Gastroesophageal sphincter (tissue), 4 donors: ENCODE results near the gene NHEJ1. TPM values are rescaled to one million over a fixed set of nuclear protein-coding genes. Genes with fewer than 3 reads are reported as not detected.

Source experiments
- ATAC-seq: fragments of 150-250 bp; one replicate; pipeline ENCODE4 v1.9.1; 2016; ENCODE audit warnings: mild to moderate bottlenecking, moderate library complexity
- H3K27ac ChIP-seq, 4 donors: fragments of 200-600 bp; sonication (generic) in 3 of 4; 1 replicate in 3 of 4; 2 replicates in 1 of 4; pipeline ENCODE4 v1.5.1; 2016 to 2019
- H3K27me3 ChIP-seq: fragments of 200-600 bp; sonication (generic); one replicate; pipeline ENCODE4 v1.5.1; 2019
- H3K36me3 ChIP-seq, 2 donors: fragments of 200-600 bp; sonication (generic); one replicate each; pipeline ENCODE4 v1.5.1; 2019; ENCODE audit warnings: control low read depth in 1 of 2
- H3K4me1 ChIP-seq, 3 donors: fragments of 200-600 bp; sonication (generic); 1 replicate in 2 of 3; 2 replicates in 1 of 3; pipeline ENCODE4 v1.5.1; 2016 to 2019; ENCODE audit warnings: control low read depth in 2 of 3
- H3K4me3 ChIP-seq, 2 donors: fragments of 200-600 bp; sonication (generic); one replicate each; pipeline ENCODE4 v1.5.1; 2019; ENCODE audit warnings: mild to moderate bottlenecking in 1 of 2, moderate library complexity in 1 of 2
- H3K9me3 ChIP-seq, 3 donors: fragments of 200-600 bp; sonication (generic); one replicate each; pipeline ENCODE4 v1.5.1; 2017 to 2019; ENCODE audit warnings: control low read depth in 2 of 3
- EP300 ChIP-seq: sonication (generic); formaldehyde crosslinking; IDR thresholded peaks from one replicate; pipeline ENCODE4 v1.6.1; 2017; ENCODE audit warnings: antibody characterized with exemption, mild to moderate bottlenecking
- POLR2A ChIP-seq, 2 donors: fragments of 450-650 bp; IDR thresholded peaks; one replicate each; pipeline ENCODE4 v1.6.1; 2017; ENCODE audit warnings: antibody characterized with exemption in 2 of 2, mild to moderate bottlenecking in 2 of 2, moderate library complexity in 1 of 2
- POLR2AphosphoS5 ChIP-seq: sonication (generic); formaldehyde crosslinking; IDR thresholded peaks from one replicate; pipeline ENCODE4 v1.6.1; 2017; ENCODE audit warnings: antibody characterized with exemption
- WGBS, 2 donors: methylation state at CpG; one replicate each; pipeline ENCODE4 v1.1.5; 2018; ENCODE audit warnings: low coverage in 1 of 2; 5-methylcytosine and 5-hydroxymethylcytosine counted together
- total RNA-seq, 4 donors: library from RNA; depleted of rRNA; stranded (reverse); fragments of >200 nt; gene quantifications; one replicate each; pipeline ENCODE4 v1.1.0, GENCODE V29; 2016
- TF ChIP-seq, protein P1 (sequence below), 4 experiments: fragments of 200-600 bp in 2 of 4; fragments of 450-650 bp in 2 of 4; sonication (generic) in 1 of 4; IDR thresholded peaks; one replicate each; pipeline ENCODE4 v1.5.1; 2017 to 2019; ENCODE audit warnings: antibody characterized with exemption in 4 of 4, mild to moderate bottlenecking in 2 of 4, moderate library complexity in 2 of 4

NHEJ1 gene
- total RNA-seq, 4 donors from 2014 or later, result 12.8 to 25.5 (median 17.4) TPM

DNA sequence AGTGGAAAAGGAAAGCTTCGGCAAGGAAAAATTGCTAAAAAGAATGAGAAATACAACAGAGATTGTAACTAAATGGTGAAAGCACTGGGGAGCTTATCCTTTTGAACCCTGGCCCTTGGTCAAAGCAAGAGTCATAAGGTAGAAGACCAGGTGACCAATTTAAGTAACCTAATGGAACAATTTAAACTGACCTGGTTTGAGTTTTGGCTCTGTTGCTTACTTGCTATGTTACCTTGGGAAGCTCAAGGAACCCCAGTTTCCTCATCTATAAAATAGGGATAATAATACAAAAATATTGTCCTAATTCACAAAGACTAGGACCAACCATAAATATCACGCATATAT is 48.6 kb downstream of the NHEJ1 start:
- Histone ChIP-seq H3K4me1 (no peaks in the 10 kb centered on the region), H3K27me3 (no peaks in the 10 kb centered on the region), H3K36me3 (no peaks in the 10 kb centered on the region), H3K4me3 (no peak overlapping the region), H3K27ac (no peak overlapping the region), H3K9me3 (no peaks in the 10 kb centered on the region)
- no peak for ATAC-seq
- TF ChIP-seq POLR2A (IDR thresholded peaks at IDR 0.05), result no peak
- TF ChIP-seq EP300, result no peak
- TF ChIP-seq, protein P1, sequence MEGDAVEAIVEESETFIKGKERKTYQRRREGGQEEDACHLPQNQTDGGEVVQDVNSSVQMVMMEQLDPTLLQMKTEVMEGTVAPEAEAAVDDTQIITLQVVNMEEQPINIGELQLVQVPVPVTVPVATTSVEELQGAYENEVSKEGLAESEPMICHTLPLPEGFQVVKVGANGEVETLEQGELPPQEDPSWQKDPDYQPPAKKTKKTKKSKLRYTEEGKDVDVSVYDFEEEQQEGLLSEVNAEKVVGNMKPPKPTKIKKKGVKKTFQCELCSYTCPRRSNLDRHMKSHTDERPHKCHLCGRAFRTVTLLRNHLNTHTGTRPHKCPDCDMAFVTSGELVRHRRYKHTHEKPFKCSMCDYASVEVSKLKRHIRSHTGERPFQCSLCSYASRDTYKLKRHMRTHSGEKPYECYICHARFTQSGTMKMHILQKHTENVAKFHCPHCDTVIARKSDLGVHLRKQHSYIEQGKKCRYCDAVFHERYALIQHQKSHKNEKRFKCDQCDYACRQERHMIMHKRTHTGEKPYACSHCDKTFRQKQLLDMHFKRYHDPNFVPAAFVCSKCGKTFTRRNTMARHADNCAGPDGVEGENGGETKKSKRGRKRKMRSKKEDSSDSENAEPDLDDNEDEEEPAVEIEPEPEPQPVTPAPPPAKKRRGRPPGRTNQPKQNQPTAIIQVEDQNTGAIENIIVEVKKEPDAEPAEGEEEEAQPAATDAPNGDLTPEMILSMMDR (IDR thresholded peaks at IDR 0.05), result no peak
- TF ChIP-seq POLR2AphosphoS5, result no peak
- 100% methylated on average over 2 of the region's 2 CpGs for WGBS, 2 donors

DNA sequence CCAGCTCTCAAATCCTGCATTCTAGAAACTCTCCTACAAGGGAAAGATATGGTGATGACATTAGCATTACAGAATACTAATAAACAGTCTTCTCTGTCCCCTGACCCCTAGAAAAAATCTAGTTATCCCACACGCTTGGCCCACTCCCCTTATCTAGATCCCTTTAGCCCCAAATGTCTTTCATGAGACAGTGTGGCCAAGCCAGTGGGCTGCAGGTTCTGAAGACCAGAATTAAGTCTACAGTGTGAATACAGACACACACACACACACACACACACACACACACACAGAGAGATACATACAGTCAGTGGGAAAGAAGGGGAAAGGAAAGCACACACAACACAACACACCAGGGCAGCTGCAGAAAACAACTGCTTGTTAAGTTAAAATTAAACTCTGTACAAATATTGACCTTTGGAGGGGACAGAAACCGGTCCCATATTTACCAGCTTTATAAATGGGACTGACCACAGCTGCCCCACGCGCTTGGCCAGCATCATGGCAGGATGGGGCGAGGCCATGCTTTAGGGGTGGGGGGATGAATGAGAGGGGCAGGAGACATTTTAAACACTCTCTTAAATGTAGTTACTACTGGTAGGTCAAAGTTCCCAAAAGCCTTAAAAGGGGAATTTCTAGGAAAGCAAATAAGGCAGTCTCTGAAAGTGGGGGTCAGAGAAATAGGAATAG is 49.1 kb downstream of the NHEJ1 start:
- WGBS, 2 donors, result 87 to 96% methylated on average over 4 of the region's 5 CpGs

DNA sequence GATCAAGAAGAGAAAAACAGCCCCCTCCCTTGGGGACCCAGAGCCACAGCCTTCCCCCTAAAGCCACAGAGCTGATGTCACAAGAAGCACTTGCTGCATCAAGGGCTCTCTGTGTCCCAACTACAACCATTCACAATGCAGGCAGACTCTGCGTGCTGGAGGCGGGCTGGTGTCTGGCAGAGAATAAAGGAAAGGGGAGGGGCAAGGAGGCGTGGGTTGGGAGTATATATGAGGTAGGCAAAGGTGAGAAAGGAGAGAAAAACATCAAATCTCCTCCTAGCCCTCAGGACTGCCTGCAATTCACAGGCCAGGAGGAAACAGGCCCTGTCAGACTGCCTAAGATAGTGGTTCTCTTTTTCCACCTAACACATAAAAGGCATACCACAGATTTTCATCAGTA is 51.1 kb downstream of the NHEJ1 start:
- Histone ChIP-seq H3K4me3 (no peak overlapping the region), H3K4me1 (no peaks in the 10 kb centered on the region), H3K9me3 (no peaks in the 10 kb centered on the region), H3K27ac (no peak overlapping the region), H3K36me3 (no peaks in the 10 kb centered on the region), H3K27me3 (no peaks in the 10 kb centered on the region)
- TF ChIP-seq POLR2A (IDR thresholded peaks at IDR 0.05), result no peak
- no peak for TF ChIP-seq POLR2AphosphoS5
- 71% methylated on average over 3 of the region's 3 CpGs; no CpG with 5 or more reads in 1 of the 2 donors for WGBS, 2 donors
- ATAC-seq, result no peak

More for the DNA sequence above, 49.1 kb downstream of the NHEJ1 start:
- Histone ChIP-seq H3K36me3 (no peaks in the 10 kb centered on the region), H3K27me3 (no peaks in the 10 kb centered on the region), H3K9me3 (no peaks in the 10 kb centered on the region), H3K27ac (no peak overlapping the region), H3K4me1 (no peaks in the 10 kb centered on the region), H3K4me3 (no peak overlapping the region)
- TF ChIP-seq EP300 (no peak), POLR2AphosphoS5 (no peak), POLR2A (IDR thresholded peaks at IDR 0.05) (no peak)
- TF ChIP-seq, protein P1 (IDR thresholded peaks at IDR 0.05), result no peak
- ATAC-seq, result no peak

DNA sequence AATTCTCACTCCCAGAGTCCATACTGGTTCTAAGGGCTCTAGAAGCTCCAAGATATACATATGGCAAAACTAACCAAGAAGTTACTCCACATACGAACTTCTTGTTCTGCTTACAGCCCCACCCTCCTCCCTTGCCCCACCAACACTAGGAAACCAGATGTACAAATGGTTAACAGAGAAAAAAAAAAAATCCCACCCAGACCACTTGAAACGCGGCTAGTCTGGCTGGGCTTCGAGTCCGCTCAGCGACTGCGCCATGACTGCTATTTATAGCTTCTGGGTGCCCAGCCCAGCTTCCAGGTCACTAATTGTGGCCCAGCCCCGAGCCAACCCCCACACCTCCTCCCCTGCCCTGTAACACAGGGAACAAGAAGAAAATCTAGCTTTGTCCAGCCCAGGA is 52.9 kb downstream of the NHEJ1 start:
- no peaks in the 10 kb centered on the region for H3K36me3 ChIP-seq
- H3K9me3 ChIP-seq, result no peaks in the 10 kb centered on the region
- no peaks in the 10 kb centered on the region for H3K27me3 ChIP-seq
- H3K4me1 ChIP-seq, result no peaks in the 10 kb centered on the region
- no peak overlapping the region for H3K4me3 ChIP-seq
- no peak for TF ChIP-seq POLR2A (IDR thresholded peaks at IDR 0.05)
- TF ChIP-seq EP300, result no peak
- TF ChIP-seq POLR2AphosphoS5, result no peak
- TF ChIP-seq, protein P1 (IDR thresholded peaks at IDR 0.05), result no peak
- WGBS, 2 donors, result 13 to 42% methylated on average over 3 to 6 of the region's 8 CpGs
- H3K27ac ChIP-seq, result no peak overlapping the region
- no peak for ATAC-seq

DNA sequence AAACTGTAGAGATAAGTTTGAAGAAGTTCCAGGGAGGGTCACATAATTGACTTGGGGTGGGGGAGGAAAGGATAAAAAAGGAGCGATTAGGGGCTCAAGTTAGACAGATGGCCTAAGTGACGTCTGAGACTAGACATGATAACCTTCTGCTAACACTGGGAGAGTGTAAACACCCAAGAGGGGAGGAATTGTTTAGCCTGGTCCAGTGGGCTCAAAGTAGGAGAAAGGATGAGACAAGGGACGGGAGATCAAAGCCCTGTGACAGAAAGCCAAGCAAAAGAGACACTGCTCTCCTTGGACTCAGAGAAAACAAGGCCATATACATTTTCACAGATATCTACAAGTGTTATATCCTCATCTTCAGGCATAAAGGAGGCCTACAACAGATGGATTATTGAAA is 54.4 kb downstream of the NHEJ1 start:
- no peak for ATAC-seq
- no peak for TF ChIP-seq POLR2AphosphoS5
- TF ChIP-seq, protein P1 (IDR thresholded peaks at IDR 0.05), result no peak
- no peak for TF ChIP-seq EP300
- TF ChIP-seq POLR2A (IDR thresholded peaks at IDR 0.05), result no peak
- Histone ChIP-seq H3K9me3 (no peaks in the 10 kb centered on the region), H3K27ac (no peak overlapping the region), H3K4me1 (no peaks in the 10 kb centered on the region), H3K27me3 (no peaks in the 10 kb centered on the region), H3K4me3 (no peak overlapping the region), H3K36me3 (no peaks in the 10 kb centered on the region)
- WGBS, 2 donors, result 73 to 88% methylated on average over 3 of the region's 3 CpGs
